ENCODE results near the gene CHPF2.

DNA sequence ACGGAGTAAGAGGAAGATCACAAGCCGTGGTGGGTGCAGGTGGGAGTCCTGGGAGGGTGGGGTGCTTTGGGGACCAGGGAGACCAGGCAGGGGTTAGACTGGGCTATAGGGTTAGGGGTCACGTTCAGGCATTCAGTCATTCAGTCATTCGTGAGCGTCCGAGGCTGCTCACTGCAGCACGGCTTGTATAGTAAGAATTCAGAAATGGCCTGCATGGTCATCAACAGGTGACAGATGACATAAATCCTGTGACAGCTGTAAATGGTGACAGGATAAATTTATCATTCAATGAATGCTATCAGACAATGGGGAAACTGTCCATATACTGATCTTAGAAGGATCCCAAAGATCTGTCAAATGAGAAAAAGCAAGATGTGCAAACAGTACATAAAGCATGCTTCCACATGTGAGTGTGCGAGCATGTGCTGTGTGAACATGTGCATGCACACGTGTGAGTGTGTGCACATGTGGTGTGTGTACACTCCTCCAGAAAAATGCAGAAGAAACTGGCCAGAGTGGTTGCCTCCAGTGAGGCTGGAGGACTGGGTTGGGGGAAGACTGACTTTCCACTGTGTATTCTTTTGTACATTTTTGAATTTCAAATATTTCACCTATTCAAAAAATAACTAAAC is 48.2 kb downstream of the CHPF2 start:
- TF ChIP-seq CTCF (IDR thresholded peaks at IDR 0.05) (no peak), POLR2A (IDR thresholded peaks at IDR 0.05) (no peak)
